ENCODE measurements around the gene SCN4B.

The SCN4B gene

GRCh38 chr11:118167906-118168305 is 15.3 kb upstream of the SCN4B start:
- no peak for DNase-seq (ENCODE audit: low read depth)
- no peak overlapping the region for H3K4me3 ChIP-seq (ENCODE audit: control insufficient read depth, low read depth, low read length)
- no peak for TF ChIP-seq CTCF (IDR thresholded peaks at IDR 0.05; ENCODE audit: control insufficient read depth, insufficient read depth, low read depth, low read length, missing control alignments)

- TF ChIP-seq CTCF (IDR thresholded peaks at IDR 0.05; ENCODE audit: control insufficient read depth, insufficient read depth, low read depth, low read length, missing control alignments) = no peak
- no peak overlapping the region for H3K4me3 ChIP-seq (ENCODE audit: control insufficient read depth, low read depth, low read length)
- no peak for DNase-seq (ENCODE audit: low read depth)
These were observed 14.6 kb upstream of the SCN4B start for GRCh38 chr11:118167253-118167652.

- DNase-seq (ENCODE audit: low read depth) = no peak
- no peak for TF ChIP-seq CTCF (IDR thresholded peaks at IDR 0.05; ENCODE audit: control insufficient read depth, insufficient read depth, low read depth, low read length, missing control alignments)
These were observed 14.0 kb upstream of the SCN4B start for GRCh38 chr11:118166641-118167040.

GRCh38 chr11:118164885-118165284 is 12.3 kb upstream of the SCN4B start:
- DNase-seq (ENCODE audit: low read depth) = no peak
- no peak for TF ChIP-seq CTCF (IDR thresholded peaks at IDR 0.05; ENCODE audit: control insufficient read depth, insufficient read depth, low read depth, low read length, missing control alignments)
- no peak overlapping the region for H3K4me3 ChIP-seq (ENCODE audit: control insufficient read depth, low read depth, low read length)

More at GRCh38 chr11:118166641-118167040, 14.0 kb upstream of the SCN4B start:
- no peak overlapping the region for H3K4me3 ChIP-seq (ENCODE audit: control insufficient read depth, low read depth, low read length)

GRCh38 chr11:118163494-118163893 is 10.9 kb upstream of the SCN4B start:
- no peak for DNase-seq (ENCODE audit: low read depth)
- H3K4me3 ChIP-seq (ENCODE audit: control insufficient read depth, low read depth, low read length) = no peak overlapping the region
- no peak for TF ChIP-seq CTCF (IDR thresholded peaks at IDR 0.05; ENCODE audit: control insufficient read depth, insufficient read depth, low read depth, low read length, missing control alignments)

- DNase-seq (ENCODE audit: low read depth) = no peak
- TF ChIP-seq CTCF (IDR thresholded peaks at IDR 0.05; ENCODE audit: control insufficient read depth, insufficient read depth, low read depth, low read length, missing control alignments) = no peak
- no peak overlapping the region for H3K4me3 ChIP-seq (ENCODE audit: control insufficient read depth, low read depth, low read length)
These were observed 10.2 kb upstream of the SCN4B start for GRCh38 chr11:118162846-118163245.

GRCh38 chr11:118161786-118162185 is 9.2 kb upstream of the SCN4B start:
- H3K4me3 ChIP-seq (ENCODE audit: control insufficient read depth, low read depth, low read length) = no peak overlapping the region
- no peak for DNase-seq (ENCODE audit: low read depth)
- no peak for TF ChIP-seq CTCF (IDR thresholded peaks at IDR 0.05; ENCODE audit: control insufficient read depth, insufficient read depth, low read depth, low read length, missing control alignments)
